ENCODE results near the gene MYH10.

GRCh38 chr17:8598913-8599312 lies 31.6 kb downstream of the MYH10 start:
- TF ChIP-seq CTCF (IDR thresholded peaks at IDR 0.05; ENCODE audit: low read length) = no peak
- TF ChIP-seq EZH2 (IDR thresholded peaks at IDR 0.05; ENCODE audit: borderline replicate concordance, low read length) = no peak

All from OCI-LY1 (cell line).